CD4-positive, alpha-beta T cell treated with Interleukin-21 for 1 hour (primary cell): ENCODE results near the gene SLC12A8.

Experiments used
- DNase-seq: peaks from one replicate; pipeline ENCODE4 v3.0.0-alpha.2; 2020

SLC12A8 gene

DNA sequence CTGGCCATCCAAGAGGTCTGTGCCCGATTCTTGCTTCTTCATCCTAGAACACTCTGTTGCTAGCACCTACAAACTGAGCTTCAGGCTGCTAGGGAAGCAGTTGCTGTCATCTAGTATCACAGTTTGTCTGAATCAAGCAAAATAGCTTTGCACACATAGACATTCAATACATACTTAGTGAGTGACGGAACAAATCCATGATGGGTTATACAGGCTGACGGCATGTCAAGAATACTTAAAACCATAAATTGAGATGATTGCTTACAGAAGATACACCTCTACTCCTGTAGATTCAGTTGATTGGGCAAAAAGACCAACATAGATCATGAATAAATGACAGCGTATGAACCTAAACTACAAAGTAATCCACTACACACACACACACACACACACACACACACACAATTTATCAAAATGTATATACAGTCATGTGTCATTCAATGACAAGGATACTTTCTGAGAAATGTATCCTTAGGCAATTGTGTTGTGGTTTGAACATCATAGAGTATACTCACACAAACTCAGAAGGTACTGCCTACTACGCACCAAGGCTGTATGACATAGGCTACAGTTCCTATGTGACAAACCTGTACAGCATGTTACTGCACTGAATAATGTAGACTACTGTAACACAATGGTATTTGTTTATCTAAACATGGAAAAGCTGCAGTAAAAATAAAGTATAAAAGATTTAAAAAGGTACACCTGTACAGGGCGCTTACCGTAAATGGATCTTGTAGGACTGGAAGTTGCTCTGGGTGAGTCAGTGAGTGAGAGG lies 142.4 kb downstream of the SLC12A8 start:
- no peak for DNase-seq

DNA sequence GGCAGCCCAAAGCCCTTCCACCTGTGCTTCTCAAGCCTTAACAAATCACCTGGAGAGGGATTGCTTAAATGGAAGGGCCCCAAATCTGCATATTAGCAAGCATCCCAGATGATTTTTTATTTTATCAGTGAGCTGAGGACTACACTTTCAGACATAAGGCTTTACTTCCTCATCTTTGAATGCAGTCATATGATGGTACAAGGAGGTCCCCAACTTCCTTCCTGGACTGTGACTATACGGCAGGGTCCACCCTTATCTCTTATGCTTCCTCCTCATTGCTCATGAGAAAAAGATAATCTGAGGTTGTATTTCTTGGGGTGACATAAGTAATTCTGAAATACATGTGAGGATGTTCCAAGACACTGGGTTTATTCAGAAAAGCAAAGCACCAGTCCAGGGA lies 143.1 kb downstream of the SLC12A8 start:
- no peak for DNase-seq

DNA sequence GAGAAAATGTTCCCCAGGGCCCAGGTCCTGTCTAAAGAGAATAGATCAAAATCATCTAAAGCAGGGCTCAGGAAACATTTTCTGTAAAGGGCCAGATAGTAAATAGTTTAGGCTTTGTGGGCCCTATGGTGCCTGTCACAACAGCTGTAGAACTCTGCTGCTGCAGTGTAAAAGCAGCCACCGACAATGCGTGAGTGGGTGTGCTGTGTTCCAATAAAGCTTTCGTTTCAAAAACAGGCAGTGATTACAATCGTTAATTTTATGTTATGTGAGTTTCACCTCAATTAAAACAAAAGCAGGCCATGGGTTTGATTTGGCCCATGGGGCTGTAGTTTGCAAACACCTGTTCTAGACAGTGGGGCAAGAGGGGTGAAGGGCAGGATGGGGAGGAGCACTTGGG lies 144.3 kb downstream of the SLC12A8 start:
- DNase-seq = no peak

DNA sequence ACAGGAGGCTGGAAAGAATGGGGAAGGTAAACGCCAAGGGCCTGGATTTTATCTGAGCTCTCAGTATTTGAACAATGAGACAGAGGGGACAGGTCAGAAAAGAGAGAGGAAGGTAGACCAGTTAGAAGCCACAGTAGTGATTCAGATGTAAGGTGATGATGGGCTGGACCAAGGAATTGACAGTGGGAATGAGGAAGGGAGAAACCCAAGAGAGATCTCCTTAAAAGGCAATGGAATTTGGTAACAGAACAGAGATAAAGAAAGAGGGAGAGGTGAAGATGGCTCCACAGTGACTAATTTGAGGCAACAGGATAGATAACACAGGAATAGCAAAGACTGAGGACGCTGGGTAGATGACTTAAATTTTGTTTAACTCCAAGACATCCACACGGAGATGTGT lies 145.3 kb downstream of the SLC12A8 start:
- no peak for DNase-seq

DNA sequence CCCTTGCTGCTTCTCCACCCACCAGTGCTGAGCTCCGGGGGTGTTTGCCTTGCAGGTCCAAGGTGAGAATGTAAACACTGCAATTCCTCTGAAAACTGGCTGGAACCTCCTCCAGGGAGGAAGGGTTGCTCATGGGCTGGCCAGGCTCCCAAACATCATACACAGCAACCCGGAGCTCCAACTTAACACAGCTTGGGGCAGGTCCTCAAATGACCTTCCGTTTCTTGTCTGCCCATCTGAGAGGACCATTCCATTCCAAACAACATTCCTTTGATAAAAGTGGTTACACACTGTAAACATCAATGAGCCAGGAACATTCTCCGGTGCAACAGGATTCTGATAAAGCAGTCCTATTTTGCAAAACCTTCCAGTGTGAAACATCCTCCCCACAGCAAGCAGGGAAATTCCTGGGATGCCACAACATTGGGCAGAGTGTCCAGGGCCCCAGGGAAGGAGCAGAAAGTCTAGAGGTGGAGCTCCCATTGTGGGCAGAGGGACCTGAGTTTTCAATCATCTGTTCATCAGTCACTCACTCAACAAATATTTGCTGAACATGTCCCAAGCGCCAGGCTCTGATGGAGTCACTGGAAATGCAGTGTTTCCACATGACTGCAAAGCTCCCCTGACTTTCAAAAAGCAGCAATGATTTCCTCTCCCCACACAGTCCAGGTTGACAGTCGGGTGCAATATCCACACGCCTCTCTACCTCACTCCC lies 149.5 kb downstream of the SLC12A8 start:
- no peak for DNase-seq

DNA sequence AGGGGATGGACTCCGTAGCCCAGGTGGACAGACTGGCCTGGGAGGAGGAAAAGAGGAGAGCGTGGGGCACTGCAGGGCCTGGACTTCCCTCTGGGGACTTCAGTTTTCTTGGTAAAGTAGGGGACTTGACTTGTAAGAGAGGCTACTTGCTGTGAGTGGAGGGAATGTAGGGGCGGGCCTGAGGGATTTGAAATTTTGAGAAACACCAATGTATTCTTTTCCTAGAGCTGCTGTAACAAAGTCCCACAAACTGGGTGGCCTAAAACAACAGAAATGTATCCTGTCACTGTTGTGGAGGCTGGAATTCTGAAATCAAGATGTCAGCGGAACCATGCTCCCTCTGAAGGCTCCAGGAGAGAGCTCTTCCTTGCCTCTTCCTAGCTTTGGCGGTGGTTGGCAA lies 150.9 kb downstream of the SLC12A8 start:
- no peak for DNase-seq

DNA sequence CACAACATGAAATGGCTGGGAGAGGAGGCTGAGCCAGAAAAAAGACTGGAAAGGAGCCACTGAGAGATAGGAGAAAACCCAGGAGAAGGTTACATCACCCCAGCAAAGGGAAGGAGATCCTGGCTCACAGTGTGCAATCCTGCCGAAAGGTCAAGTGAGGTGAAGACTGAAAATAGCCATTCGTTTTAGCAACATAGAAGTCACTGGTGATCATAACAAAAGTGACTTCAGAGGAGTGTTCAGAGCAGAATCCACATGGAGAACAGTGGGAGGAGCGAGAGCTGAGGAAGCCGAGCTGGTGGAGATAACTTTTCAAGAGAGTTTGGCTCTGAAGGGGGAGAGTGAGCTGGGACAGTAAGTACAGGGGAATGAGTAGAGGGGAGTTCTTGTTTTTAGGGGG lies 151.4 kb downstream of the SLC12A8 start:
- no peak for DNase-seq

DNA sequence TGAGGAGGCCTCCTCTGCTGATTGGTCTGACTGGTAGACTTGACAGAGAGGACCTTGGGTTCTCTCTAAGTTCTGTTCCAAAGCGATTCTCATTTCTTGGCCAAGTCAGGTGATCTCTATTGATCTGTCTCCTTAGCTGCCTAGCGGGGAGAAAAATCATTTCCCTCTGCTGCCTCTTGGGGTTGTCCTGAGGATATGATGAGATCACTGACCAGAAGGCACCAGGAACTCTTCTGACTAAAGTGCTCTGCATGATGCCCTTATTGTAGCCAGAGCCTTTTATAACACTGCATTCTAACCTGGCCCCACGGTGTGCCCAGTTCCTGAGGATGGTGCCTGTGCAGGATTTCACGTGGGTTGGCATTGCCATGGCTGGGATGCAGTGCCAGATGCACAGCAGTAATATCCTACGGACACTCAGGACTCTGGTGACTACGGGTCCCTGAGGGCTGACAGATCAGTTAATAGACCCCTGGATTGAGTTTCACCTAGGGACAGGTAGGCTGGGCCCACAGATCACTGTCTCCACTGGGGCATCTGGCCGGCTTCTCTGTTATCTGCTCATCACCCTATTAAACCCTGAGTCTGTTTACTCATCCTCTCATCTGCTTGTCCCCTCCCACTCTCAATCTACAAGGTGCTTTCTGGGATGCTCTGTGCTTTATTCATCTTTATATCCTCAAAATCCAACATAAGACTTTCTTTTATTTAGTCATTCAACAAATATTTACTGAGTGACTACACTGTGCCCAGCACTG lies 152.9 kb downstream of the SLC12A8 start:
- DNase-seq = no peak

DNA sequence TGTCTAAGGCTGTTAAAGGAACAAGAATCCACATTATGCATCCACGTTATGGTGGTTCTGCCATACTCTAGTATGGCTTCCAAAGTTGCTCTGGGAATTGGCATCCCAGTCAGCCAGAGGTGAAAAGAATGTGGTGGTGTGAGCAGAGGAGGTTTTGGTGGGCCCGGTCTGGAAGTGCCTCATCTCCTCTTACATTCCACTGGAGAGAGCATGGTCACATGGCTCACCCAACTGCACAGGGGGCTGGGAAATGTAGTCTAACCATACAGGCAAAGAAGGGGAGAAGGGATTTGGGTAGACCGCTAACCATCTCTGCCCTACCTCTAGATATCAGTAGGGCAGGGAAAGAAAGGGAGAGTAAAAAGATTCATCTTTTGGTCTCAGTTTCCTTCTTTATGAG lies 153.6 kb downstream of the SLC12A8 start:
- no peak for DNase-seq

DNA sequence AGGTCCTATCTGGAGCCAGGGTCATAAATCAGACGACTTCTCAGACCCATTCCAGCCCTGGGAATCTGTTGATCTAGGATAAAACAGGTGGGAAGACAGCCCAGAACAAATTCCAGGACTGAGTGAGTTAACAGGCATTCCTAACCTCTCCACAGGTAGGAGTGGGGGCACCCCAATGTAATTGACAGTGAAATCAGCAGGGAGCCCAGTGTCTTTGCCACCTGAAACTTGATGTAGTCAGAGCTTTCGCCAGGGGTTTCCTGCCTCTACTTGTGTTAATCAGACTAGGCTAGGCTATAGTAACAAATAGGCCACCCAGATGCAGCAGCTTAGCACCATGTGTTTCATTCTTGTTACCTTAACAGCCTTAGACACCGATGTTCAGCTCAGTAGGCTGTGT lies 154.0 kb downstream of the SLC12A8 start:
- no peak for DNase-seq

DNA sequence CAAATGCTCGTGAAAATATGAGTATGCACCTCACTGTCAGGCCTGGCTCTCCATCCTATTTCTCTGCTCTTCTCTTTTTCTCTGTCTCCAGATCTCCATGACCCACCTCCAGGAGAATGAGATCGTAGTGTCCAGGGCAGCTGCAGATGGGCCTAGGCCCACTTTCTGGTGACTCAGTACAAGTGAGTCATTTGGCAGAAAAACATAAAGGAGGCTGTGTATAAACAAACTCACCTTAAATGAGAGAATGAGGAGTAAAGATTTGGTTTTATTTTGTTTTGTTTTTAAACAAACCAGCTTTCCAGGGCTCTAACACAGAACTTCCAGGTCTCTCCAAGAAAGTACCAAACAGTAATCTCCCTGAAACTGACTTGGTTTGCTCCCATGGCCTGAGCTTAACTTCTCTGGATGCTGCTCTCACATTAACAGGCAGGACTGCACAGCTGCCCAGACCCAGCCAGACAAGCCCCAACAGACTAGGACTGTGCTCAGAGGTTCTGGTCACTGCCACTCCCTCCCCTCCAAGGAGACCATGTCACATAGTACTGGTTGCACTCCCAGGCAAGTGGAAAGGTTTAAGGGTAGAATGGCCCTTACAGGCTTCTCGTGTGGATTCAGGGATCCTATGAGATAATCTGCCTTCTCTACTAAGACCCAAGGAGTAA lies 155.2 kb downstream of the SLC12A8 start:
- DNase-seq = no peak

DNA sequence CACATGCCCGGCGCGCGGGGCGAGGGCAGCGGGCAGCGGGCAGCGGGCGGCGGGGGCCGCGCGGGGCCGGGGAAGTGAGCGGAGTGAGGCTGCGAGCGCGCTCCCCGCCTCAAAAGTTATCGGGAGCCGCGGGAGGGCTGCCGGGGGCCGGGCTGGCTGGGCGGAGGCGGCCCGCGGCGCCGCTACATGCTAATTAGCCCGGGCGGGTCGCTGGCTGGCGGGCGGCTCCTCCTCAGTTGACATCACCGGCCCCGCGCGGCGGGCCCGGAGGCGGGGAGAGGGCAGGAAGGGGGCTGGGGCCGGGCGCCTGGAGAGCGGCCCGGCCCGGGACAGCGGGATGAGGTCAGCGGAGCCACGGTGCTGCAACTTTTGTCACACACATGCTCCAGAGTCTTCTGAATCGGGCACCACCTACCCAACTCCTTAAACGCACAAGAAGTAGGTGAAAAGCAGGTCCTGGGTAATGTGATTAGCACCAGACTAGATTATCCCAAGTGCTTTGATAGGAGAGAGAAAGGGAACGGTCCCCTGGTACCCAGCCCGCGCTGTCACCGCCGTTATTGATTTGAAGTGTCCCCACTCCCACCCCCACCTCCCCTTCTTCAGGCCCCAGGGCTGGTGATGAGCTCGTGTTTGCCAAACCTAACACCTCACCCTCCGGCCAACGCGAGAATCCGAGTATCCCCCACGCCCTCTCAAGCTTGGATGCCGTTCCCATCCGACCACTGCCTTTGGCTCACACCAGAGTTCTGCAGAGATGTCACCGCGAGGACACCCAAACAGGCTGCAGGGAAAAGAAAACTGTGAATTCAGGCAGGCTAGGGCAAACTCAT lies 156.4 kb downstream of the SLC12A8 start, which contains the start of gene HEG1:
TSS of gene HEG1 (minus strand) at position 85 of the 833 bp plus-strand sequence. CDS start 107 bp downstream, outside the sequence.
- DNase-seq = peak; percentile 76

DNA sequence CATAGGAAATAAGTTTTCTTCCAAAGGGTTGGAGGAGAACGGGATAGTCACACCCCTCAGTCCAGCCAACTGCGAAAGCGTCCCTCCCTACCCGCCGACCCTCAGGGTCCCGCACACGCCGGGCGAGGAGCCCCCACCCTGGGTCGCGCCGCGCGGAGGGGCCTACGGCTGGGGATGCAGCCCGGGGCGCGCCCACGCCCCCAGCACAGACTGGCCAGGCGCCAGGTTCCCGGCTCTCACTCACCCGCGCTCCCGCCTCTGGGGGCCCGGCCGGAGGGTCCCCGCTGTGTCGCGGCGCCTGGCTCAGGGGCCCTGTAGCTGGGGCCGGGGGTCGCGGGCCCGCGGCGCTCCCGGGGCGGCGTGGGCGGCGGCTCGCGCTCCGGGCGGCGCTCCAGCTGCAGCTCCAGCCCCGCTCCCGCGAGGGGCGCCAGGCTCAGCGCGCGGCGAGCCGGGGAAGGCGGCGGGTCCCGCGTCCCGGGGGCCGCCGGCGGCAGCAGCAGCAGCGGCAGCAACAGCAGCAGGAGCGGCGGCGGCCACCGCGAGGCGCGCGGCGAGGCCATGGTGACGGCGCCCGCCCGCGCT lies 157.1 kb downstream of the SLC12A8 start:
- no peak for DNase-seq

DNA sequence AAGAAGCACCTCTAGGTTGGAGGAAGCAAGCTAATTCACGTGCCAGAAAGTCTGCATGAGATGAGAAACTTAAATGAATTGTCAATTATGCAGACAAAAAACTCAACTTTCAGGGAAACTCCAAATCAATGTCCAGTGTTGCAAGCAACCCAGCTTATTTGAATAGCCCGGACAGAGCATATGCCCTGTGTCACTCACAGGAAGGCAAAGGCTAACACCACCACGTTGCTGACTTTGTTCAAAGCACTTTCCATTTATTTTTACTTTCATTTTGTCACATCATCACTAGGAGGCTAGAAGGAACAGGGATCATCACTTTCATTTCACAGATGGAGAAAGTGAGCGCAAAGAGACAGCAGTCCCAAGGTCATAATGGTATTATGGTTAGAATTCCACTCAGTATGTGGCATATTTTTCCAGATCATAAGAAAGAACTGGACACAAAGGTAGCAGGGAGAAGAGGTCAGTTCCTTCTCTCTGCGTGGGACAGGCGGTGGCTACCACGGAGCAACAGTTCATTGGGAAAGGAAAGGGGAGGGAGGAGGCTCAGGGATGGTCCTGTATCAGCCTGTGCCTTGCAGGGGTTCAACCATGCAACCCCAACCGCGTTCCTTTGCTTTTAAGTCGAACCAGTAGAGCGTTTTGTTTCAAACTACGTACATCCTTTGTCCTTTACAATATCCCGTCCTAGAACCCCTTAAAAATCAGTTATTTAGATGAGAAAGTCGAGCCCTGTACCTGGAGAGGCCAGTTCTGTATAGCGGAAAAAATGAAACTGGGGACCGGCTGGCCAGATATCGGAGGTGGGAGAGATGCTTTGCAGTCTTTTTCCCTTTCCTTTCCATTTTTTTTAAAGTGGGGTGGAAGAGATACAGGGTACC lies 157.9 kb downstream of the SLC12A8 start:
- peak; percentile 63 for DNase-seq

DNA sequence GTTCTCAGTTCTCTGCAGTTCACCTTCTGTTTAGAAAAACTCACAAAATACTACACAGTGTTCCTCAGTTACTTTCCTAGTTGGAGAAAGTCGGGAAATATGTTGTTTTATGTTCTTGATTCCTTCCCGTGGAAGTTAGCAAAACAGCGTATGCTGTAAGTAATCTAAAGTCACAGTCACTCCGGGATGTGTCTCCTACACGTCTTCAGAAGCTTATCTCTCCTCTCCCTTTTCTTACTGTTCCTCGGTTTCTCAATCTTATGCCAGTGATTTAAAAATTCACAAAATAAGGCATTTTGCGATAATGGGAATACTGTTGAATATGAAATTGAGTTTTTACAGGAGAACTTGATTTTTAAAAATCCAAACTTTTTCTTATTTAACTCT lies 158.5 kb downstream of the SLC12A8 start:
- no peak for DNase-seq

DNA sequence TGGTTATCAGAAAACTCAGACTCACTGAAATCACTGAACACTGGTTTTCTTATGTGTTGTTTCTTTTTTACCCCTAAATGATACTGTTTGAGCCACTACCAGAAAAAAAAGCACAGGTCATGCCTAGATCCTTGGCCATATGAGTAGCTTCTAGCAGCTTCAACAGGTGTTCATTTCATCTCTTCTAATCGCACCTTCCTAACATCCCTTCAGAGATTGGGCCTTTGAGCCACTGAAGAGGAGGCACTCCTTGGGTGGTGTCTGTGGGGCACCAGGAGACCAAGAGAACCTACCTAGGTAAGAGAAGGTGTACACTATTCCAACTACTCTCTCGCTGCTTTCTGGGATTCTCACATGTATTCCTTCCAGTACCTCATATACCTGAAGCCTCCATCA lies 159.2 kb downstream of the SLC12A8 start:
- no peak for DNase-seq

DNA sequence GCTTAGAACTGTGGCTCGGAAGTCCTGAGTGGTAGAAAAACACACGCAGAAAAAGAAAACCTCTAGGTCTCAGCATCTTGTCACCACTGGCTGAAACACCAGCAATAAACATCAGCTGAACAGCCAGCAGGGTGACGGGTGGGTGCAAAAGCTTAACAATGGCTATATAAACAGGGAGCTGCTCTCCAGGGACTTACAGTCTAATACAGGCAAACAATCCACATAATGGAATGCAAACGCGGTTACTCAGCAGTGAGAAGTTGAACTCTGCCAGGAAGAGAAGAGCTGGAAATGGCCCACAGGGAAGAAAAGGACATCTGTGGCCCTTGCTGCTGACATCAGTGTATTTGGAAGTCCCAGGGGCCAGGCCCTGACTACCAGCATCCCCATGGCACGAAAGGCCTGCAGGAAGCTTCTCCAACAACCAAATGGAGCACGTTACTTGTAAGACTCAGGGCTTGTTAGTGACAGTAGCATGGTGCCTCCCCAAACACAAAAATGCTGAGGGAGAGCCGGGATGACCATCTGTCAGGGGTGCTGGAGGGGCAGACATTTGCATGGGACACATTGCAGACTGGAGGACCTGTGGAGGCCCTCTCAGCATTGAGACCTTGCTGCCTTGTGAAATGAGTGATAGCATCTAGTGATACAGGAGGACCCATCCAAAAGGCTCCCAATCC lies 159.8 kb downstream of the SLC12A8 start:
- no peak for DNase-seq

DNA sequence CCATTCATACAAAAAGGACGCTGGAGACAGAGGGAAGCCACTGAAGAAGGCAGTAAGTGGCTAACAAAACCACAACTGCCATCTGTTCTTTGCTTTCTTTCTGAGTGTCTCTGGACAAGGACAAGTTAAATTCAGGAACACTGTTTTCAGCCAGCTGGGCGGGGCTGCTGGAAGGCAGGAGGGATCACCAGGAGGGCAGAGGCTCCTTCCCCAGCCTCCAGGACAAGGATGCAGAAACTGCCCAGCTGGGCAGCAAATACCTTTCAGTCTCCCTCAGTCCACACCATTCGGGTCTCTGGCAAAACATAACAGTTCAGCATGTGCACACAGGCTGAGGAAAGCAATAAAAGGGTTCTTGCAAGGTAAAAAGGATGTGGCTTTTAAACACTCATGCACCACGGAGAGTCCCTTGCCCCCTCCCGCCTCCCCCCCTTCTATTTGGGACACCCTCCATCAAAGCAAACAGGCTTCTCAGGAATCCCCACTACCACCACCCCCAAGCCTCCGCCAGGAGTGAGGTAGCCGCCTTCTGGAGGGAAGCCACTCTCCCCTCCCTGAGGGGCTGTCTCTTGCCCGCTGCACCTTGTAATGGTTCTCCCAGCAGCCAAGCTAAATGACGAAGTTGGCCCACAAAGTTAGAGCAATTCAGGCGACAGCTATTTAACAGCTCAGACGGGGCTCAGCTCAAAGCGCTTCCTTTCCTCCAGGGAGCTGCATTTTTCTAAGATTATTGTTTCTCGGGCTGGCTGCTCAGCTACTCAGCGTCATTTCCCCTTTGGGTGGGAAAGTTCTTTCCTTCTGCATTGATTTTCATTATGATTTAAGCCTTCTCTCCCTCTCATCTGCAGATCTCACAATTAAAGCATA lies 160.6 kb downstream of the SLC12A8 start:
- peak; percentile 82 for DNase-seq

DNA sequence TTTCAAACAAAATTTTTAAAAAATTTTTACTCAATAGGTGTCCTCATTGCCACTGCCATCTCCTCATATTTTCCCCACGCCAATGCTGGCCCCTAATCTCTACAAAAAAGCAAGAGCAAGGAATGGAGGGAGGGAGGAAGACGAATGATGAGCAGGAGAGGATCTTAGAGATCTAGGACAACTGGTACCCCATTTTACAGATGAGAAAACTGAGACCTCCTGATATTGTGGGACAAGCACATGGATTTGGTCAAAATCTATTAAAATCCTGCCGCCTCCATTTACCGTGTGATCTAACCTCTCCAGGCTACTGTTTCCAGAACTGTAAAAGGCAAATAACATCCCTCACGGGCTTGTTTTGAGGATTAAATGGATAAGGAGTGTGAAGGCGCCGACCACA lies 161.3 kb downstream of the SLC12A8 start:
- no peak for DNase-seq
